Heart right ventricle (tissue), 16 donors: ENCODE results near the gene C9orf43. TPM values are rescaled to one million over a fixed set of nuclear protein-coding genes. Genes with fewer than 3 reads are reported as not detected.
A peak's percentile ranks its signal among the peaks of the same experiment; 100 is the strongest.
"Not testable (repeated sequence)": the region's sequence is repeated elsewhere in the genome, so short reads cannot be mapped to it uniquely, and the experiment has no call there.

ENCODE experiments used
- ATAC-seq, 8 donors: fragments of 200-7000 bp; cut with Tn5 transposase; one replicate each; pipeline ENCODE4 v1.9.1; 2020; ENCODE audit warnings: mild to moderate bottlenecking in 8 of 8, moderate library complexity in 8 of 8, moderate number of reproducible peaks in 1 of 8
- DNase-seq, 2 donors: peaks; one replicate each; pipeline ENCODE4 v3.0.0-alpha.2; 2020
- H3K27ac ChIP-seq, 10 donors: fragments of 200-600 bp; sonication (generic) in 2 of 10; one replicate each; pipeline versions ENCODE4 v1.5.0 to v1.8.0; 2020 to 2022; ENCODE audit warnings: mild to moderate bottlenecking in 3 of 10
- H3K27me3 ChIP-seq, 7 donors: fragments of 200-600 bp; one replicate each; pipeline ENCODE4 v1.8.0; 2021 to 2022; ENCODE audit warnings: mild to moderate bottlenecking in 2 of 7
- H3K36me3 ChIP-seq, 9 donors: fragments of 200-600 bp; sonication (generic) in 1 of 9; one replicate each; pipeline versions ENCODE4 v1.5.0 to v1.8.0; 2020 to 2022; ENCODE audit warnings: mild to moderate bottlenecking in 2 of 9
- H3K4me1 ChIP-seq, 9 donors: fragments of 200-600 bp; sonication (generic) in 1 of 9; one replicate each; pipeline versions ENCODE4 v1.5.0 to v1.8.0; 2020 to 2022; ENCODE audit warnings: mild to moderate bottlenecking in 4 of 9
- H3K4me3 ChIP-seq, 10 donors: fragments of 200-600 bp; sonication (generic) in 2 of 10; one replicate each; pipeline versions ENCODE4 v1.5.0 to v1.8.0; 2020 to 2022; ENCODE audit warnings: mild to moderate bottlenecking in 7 of 10, moderate library complexity in 2 of 10
- H3K9me3 ChIP-seq, 11 donors: fragments of 200-600 bp in 10 of 11; sonication (generic) in 2 of 11; one replicate each; pipeline versions ENCODE4 v1.5.0 to v1.8.0; 2013 to 2022; ENCODE audit warnings: mild to moderate bottlenecking in 2 of 11, control low read depth in 1 of 11, moderate library complexity in 1 of 11
- CTCF ChIP-seq, 9 donors: fragments of 200-600 bp; sonication (generic) in 2 of 9; IDR thresholded peaks; one replicate each; pipeline versions ENCODE4 v1.5.0 to v1.8.0; 2021 to 2022; ENCODE audit warnings: antibody characterized with exemption in 9 of 9, mild to moderate bottlenecking in 5 of 9, moderate library complexity in 1 of 9
- WGBS, 2 donors: extraction: QIAGEN DNeasy Blood & Tissue Kit; methylation state at CpG; one replicate each; pipeline ENCODE4 v1.1.7; 2013; ENCODE audit warnings: inconsistent platforms in 1 of 2; 5-methylcytosine and 5-hydroxymethylcytosine counted together
- intact Hi-C, 10 donors: fragments of 100-400 bp; cut with DNase I; formaldehyde crosslinking; loops; one replicate each; pipeline versions ENCODE4 v1.11.1 to v1.14.2; 2022
- polyA plus RNA-seq, 2 donors: library from polyadenylated mRNA; stranded (reverse); fragments of 200-250 nt; gene quantifications; one replicate each; pipeline ENCODE4 v1.2.3, GENCODE V29; 2013
- total RNA-seq, 10 donors: library from RNA; stranded (reverse); fragmentation: NEBNext Ultra II Directional in 3 of 10; extraction: Animal tissue kit (Norgen Biotek cat#: 25700) in 3 of 10; gene quantifications; one replicate each; pipeline versions ENCODE4 v1.2.1 to v1.2.4, GENCODE V29; 2021 to 2023
- donor health status: Arrhythmogenic right ventricular cardiomyopathy.
- donor health status: ischemic (EF 13 %, LVEDD 7.1; RV severe dilation, severe dysfunction).
- donor health status: healthy with polysubstance abuse.
- donor health status: DM: no; HTN: yes; CAD: no.
- donor health status: DM: no; HTN: no; CAD: no.
- donor health status: ischemic (EF 25% LVEDD 6.9; RV normal size, moderate dysfunction).
- donor health status: ischemic (EF 25% LVEDD 5.7; RV mildly dilated, moderate dysfunction).
- donor health status: healthy.
- donor health status: DM: yes; HTN: yes; CAD: no.
- donor health status: Ischemic cardiomyopathy.
- donor health status: ischemic (EF 35%, LVEDD 5.7; RV mildly dilated, moderate dysfunction).
- donor health status: nonischemic (EF 11% LVEDD 7.7; RV severe dilation, severe dysfunction).
- donor health status: DM: yes; HTN: yes; CAD: no.
- donor health status: PGD.
- donor health status: ischemic (EF 29% LVEDD 5.4; RV normal size, mild dysfunction).
- donor health status: nonischemic (EF 23%, LVEDD 6.1; RV moderate dilation, normal function).

The C9orf43 gene
- total and polyA plus RNA-seq, 12 donors, result 0.06 to 1.1 (median 0.28) TPM; not detected in 2

- Histone ChIP-seq H3K4me1 (peaks cover 7 to 62% (median 36%) of the 10 kb centered on the region in 9 donors), H3K9me3 (no peaks in the 10 kb centered on the region), H3K36me3 (peaks cover 0 to 3% (median 0%) of the 10 kb centered on the region in 9 donors), H3K27me3 (no peaks in the 10 kb centered on the region), H3K27ac (peak within 1 kb of the TSS; percentile 27 to 89 (median 82)), H3K4me3 (peak within 1 kb of the TSS; percentile 64 to 93 (median 84))
- peak; percentile 98 to 100 (median 99) for ATAC-seq
- WGBS, 2 donors, result 2% methylated on average over 47 to 50 of the region's 50 CpGs
- peak in 8 of 9 donors; percentile 90 to 100 (median 98) for TF ChIP-seq CTCF (IDR thresholded peaks at IDR 0.05)
- intact Hi-C loops, result loop anchor here in 9 of 10 donors (1.0 to 10.0 kb wide), 9 partner anchors 59 to 191 kb away; partner anchors contain the start of genes CDC26 (in 7 of the 9), PRPF4 (in 7 of the 9), WDR31 (in 3 of the 9) and RNF183 (in 1 of the 9)
- DNase-seq, result peak; percentile 99 to 100
Observed at GRCh38 chr9:113401027-113401792, 9.3 kb upstream of the C9orf43 start, which contains the start of gene ALAD. TSS of gene ALAD (minus strand) at chr9:113401284. CDS start at chr9:113393559, 7,725 bp downstream.

- 77 to 86% methylated on average over 2 of the region's 2 CpGs for WGBS, 2 donors
- DNase-seq, result no peak
- TF ChIP-seq CTCF (IDR thresholded peaks at IDR 0.05), result no peak
- H3K27me3 ChIP-seq, result no peaks in the 10 kb centered on the region
- ATAC-seq, result no peak
- peak overlapping the region in 1 of 10 donors; percentile 51 for H3K27ac ChIP-seq
- no peaks in the 10 kb centered on the region for H3K9me3 ChIP-seq
- no peak overlapping the region for H3K4me3 ChIP-seq
- intact Hi-C loops, result loop anchor here in 8 of 10 donors (2.0 to 10.0 kb wide), 7 partner anchors 61 to 189 kb away; partner anchors contain the start of genes CDC26 (in 6 of the 8), PRPF4 (in 6 of the 8), WDR31 (in 2 of the 8) and RNF183 (in 1 of the 8)
- peaks cover 0 to 17% (median 4%) of the 10 kb centered on the region in 9 donors for H3K36me3 ChIP-seq
- peaks cover 7 to 63% (median 34%) of the 10 kb centered on the region in 9 donors for H3K4me1 ChIP-seq
Observed at GRCh38 chr9:113403646-113404045, 6.9 kb upstream of the C9orf43 start.

DNA sequence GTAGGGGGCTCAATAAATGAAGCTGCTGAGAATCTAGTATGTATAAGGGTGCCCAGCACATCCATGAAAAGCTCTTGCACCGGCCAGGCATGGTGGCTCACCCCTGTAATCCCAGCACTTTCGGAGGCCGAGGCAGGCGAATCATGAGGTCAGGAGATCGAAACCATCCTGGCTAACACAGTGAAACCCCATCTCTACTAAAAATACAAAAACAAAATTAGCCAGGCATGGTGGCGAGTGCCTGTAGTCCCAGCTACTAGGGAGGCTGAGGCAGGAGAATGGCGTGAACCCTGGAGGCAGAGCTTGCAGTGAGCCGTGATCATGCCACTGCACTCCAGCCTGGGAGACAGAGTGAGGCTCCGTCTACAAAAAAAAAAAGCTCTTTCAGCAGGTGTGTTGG is 4.2 kb upstream of the C9orf43 start:
- ATAC-seq, DNase-seq, H3K9me3 ChIP-seq, H3K27me3 ChIP-seq, H3K4me3 ChIP-seq: not testable (repeated sequence)
- Histone ChIP-seq H3K4me1 (peaks cover 2 to 56% (median 25%) of the 10 kb centered on the region in 9 donors), H3K27ac (peak overlapping the region in 6 of 10 donors; percentile 32 to 72 (median 51)), H3K36me3 (peaks cover 0 to 24% (median 7%) of the 10 kb centered on the region in 9 donors)
- 87 to 93% methylated on average over 9 of the region's 9 CpGs for WGBS, 2 donors
- intact Hi-C loops, result loop anchor here in 7 of 10 donors (2.0 to 10.0 kb wide), 5 partner anchors 98 to 251 kb away; partner anchors contain the start of genes CDC26 (in 7 of the 7), PRPF4 (in 7 of the 7) and RNF183 (in 1 of the 7)

GRCh38 chr9:113406873-113407511 is 3.6 kb upstream of the C9orf43 start:
- not testable (repeated sequence) for H3K9me3 ChIP-seq, ATAC-seq, H3K27me3 ChIP-seq, H3K4me3 ChIP-seq
- Histone ChIP-seq H3K36me3 (peaks cover 0 to 24% (median 7%) of the 10 kb centered on the region in 9 donors), H3K4me1 (peaks cover 2 to 55% (median 25%) of the 10 kb centered on the region in 9 donors), H3K27ac (peak overlapping the region in 6 of 10 donors; percentile 32 to 72 (median 51))
- DNase-seq, result peak; percentile 33 to 57
- WGBS, 2 donors, result 23 to 27% methylated on average over 7 of the region's 7 CpGs
- intact Hi-C loops, result loop anchor here in 8 of 10 donors (1.0 to 10.0 kb wide), 6 partner anchors 98 to 250 kb away; partner anchors contain the start of genes CDC26 (in 7 of the 8), PRPF4 (in 7 of the 8) and RNF183 (in 1 of the 8)
- peak; percentile 59 to 83 (median 75) for TF ChIP-seq CTCF (IDR thresholded peaks at IDR 0.05)
